ENCODE measurements around the gene CAMKK1.

GRCh38 chr17:3903881-3904290 lies 11.0 kb upstream of the CAMKK1 start:
- TF ChIP-seq CTCF (optimal IDR thresholded peaks at IDR 0.05 in 1 of 3, IDR thresholded peaks at IDR 0.05 in 1 of 3, conservative IDR thresholded peaks at IDR 0.05 in 1 of 3; ENCODE audit: extremely low read depth in 1 of 3, insufficient read depth in 2 of 3, low read length in 3 of 3) (no peak), EZH2 (IDR thresholded peaks at IDR 0.05; ENCODE audit: low read length) (no peak)

All from keratinocyte (primary cell).